ENCODE measurements around the gene SERPINA1. TPM values are rescaled to one million over a fixed set of nuclear protein-coding genes. Genes with fewer than 3 reads are reported as not detected.

SERPINA1 gene
- total RNA-seq, 1 donor from 2014 or later: 3.7 TPM

GRCh38 chr14:94378527-94379290 is 9.7 kb downstream of the SERPINA1 start:
- Histone ChIP-seq H3K36me3 (ENCODE audit: control insufficient read depth in 3 of 3, insufficient read depth in 3 of 3, low read length in 3 of 3) (no peaks in the 10 kb centered on the region), H3K4me1 (ENCODE audit: control insufficient read depth in 3 of 3, insufficient read depth in 3 of 3, low read length in 3 of 3) (no peaks in the 10 kb centered on the region), H3K27me3 (ENCODE audit: control insufficient read depth in 3 of 3, insufficient read depth in 3 of 3, low read length in 3 of 3) (peaks cover 0 to 29% (median 14%) of the 10 kb centered on the region in 3 donors), H3K4me3 (ENCODE audit: low read length in 3 of 3) (no peak overlapping the region), H3K9me3 (ENCODE audit: control insufficient read depth in 3 of 3, low read length in 3 of 3) (no peaks in the 10 kb centered on the region), H3K27ac (ENCODE audit: low read depth, low read length) (no peak overlapping the region), H3K9ac (ENCODE audit: low read depth in 1 of 3, low read length in 3 of 3) (no peak overlapping the region)

GRCh38 chr14:94377866-94378470 is 10.4 kb downstream of the SERPINA1 start:
- Histone ChIP-seq H3K9ac (ENCODE audit: low read depth in 1 of 3, low read length in 3 of 3) (no peak overlapping the region), H3K4me1 (ENCODE audit: control insufficient read depth in 3 of 3, insufficient read depth in 3 of 3, low read length in 3 of 3) (no peaks in the 10 kb centered on the region), H3K9me3 (ENCODE audit: control insufficient read depth in 3 of 3, low read length in 3 of 3) (no peaks in the 10 kb centered on the region), H3K27ac (ENCODE audit: low read depth, low read length) (no peak overlapping the region), H3K4me3 (ENCODE audit: low read length in 3 of 3) (no peak overlapping the region), H3K27me3 (ENCODE audit: control insufficient read depth in 3 of 3, insufficient read depth in 3 of 3, low read length in 3 of 3) (peaks cover 0 to 30% (median 14%) of the 10 kb centered on the region in 3 donors), H3K36me3 (ENCODE audit: control insufficient read depth in 3 of 3, insufficient read depth in 3 of 3, low read length in 3 of 3) (no peaks in the 10 kb centered on the region)

GRCh38 chr14:94376976-94377865 is 11.2 kb downstream of the SERPINA1 start:
- no peaks in the 10 kb centered on the region for H3K4me1 ChIP-seq (ENCODE audit: control insufficient read depth in 3 of 3, insufficient read depth in 3 of 3, low read length in 3 of 3)
- H3K4me3 ChIP-seq (ENCODE audit: low read length in 3 of 3): no peak overlapping the region
- peaks cover 0 to 34% (median 14%) of the 10 kb centered on the region in 3 donors for H3K27me3 ChIP-seq (ENCODE audit: control insufficient read depth in 3 of 3, insufficient read depth in 3 of 3, low read length in 3 of 3)
- no peaks in the 10 kb centered on the region for H3K9me3 ChIP-seq (ENCODE audit: control insufficient read depth in 3 of 3, low read length in 3 of 3)
- H3K36me3 ChIP-seq (ENCODE audit: control insufficient read depth in 3 of 3, insufficient read depth in 3 of 3, low read length in 3 of 3): no peaks in the 10 kb centered on the region
- H3K27ac ChIP-seq (ENCODE audit: low read depth, low read length): no peak overlapping the region
- H3K9ac ChIP-seq (ENCODE audit: low read depth in 1 of 3, low read length in 3 of 3): no peak overlapping the region

- H3K9me3 ChIP-seq (ENCODE audit: control insufficient read depth in 3 of 3, low read length in 3 of 3): no peaks in the 10 kb centered on the region
- no peak overlapping the region for H3K27ac ChIP-seq (ENCODE audit: low read depth, low read length)
- no peak overlapping the region for H3K4me3 ChIP-seq (ENCODE audit: low read length in 3 of 3)
- no peak overlapping the region for H3K9ac ChIP-seq (ENCODE audit: low read depth in 1 of 3, low read length in 3 of 3)
- H3K27me3 ChIP-seq (ENCODE audit: control insufficient read depth in 3 of 3, insufficient read depth in 3 of 3, low read length in 3 of 3): peaks cover 0 to 42% (median 14%) of the 10 kb centered on the region in 3 donors
- no peaks in the 10 kb centered on the region for H3K4me1 ChIP-seq (ENCODE audit: control insufficient read depth in 3 of 3, insufficient read depth in 3 of 3, low read length in 3 of 3)
- no peaks in the 10 kb centered on the region for H3K36me3 ChIP-seq (ENCODE audit: control insufficient read depth in 3 of 3, insufficient read depth in 3 of 3, low read length in 3 of 3)
Observed at GRCh38 chr14:94376108-94376975, 12.1 kb downstream of the SERPINA1 start.

GRCh38 chr14:94375552-94376107 is 12.8 kb downstream of the SERPINA1 start:
- Histone ChIP-seq H3K9me3 (ENCODE audit: control insufficient read depth in 3 of 3, low read length in 3 of 3) (no peaks in the 10 kb centered on the region), H3K27ac (ENCODE audit: low read depth, low read length) (no peak overlapping the region), H3K4me1 (ENCODE audit: control insufficient read depth in 3 of 3, insufficient read depth in 3 of 3, low read length in 3 of 3) (no peaks in the 10 kb centered on the region), H3K27me3 (ENCODE audit: control insufficient read depth in 3 of 3, insufficient read depth in 3 of 3, low read length in 3 of 3) (peaks cover 0 to 42% (median 16%) of the 10 kb centered on the region in 3 donors), H3K36me3 (ENCODE audit: control insufficient read depth in 3 of 3, insufficient read depth in 3 of 3, low read length in 3 of 3) (no peaks in the 10 kb centered on the region), H3K9ac (ENCODE audit: low read depth in 1 of 3, low read length in 3 of 3) (no peak overlapping the region), H3K4me3 (ENCODE audit: low read length in 3 of 3) (no peak overlapping the region)

- Histone ChIP-seq H3K36me3 (ENCODE audit: control insufficient read depth in 3 of 3, insufficient read depth in 3 of 3, low read length in 3 of 3) (no peaks in the 10 kb centered on the region), H3K27ac (ENCODE audit: low read depth, low read length) (no peak overlapping the region), H3K9ac (ENCODE audit: low read depth in 1 of 3, low read length in 3 of 3) (no peak overlapping the region), H3K9me3 (ENCODE audit: control insufficient read depth in 3 of 3, low read length in 3 of 3) (no peaks in the 10 kb centered on the region), H3K4me1 (ENCODE audit: control insufficient read depth in 3 of 3, insufficient read depth in 3 of 3, low read length in 3 of 3) (no peaks in the 10 kb centered on the region), H3K4me3 (ENCODE audit: low read length in 3 of 3) (no peak overlapping the region), H3K27me3 (ENCODE audit: control insufficient read depth in 3 of 3, insufficient read depth in 3 of 3, low read length in 3 of 3) (peaks cover 0 to 42% (median 20%) of the 10 kb centered on the region in 3 donors)
Observed at GRCh38 chr14:94374749-94375260, 13.6 kb downstream of the SERPINA1 start.

GRCh38 chr14:94374116-94374515 is 14.3 kb downstream of the SERPINA1 start:
- H3K9me3 ChIP-seq (ENCODE audit: control insufficient read depth in 3 of 3, low read length in 3 of 3): no peaks in the 10 kb centered on the region
- no peak overlapping the region for H3K4me3 ChIP-seq (ENCODE audit: low read length in 3 of 3)
- no peaks in the 10 kb centered on the region for H3K4me1 ChIP-seq (ENCODE audit: control insufficient read depth in 3 of 3, insufficient read depth in 3 of 3, low read length in 3 of 3)
- no peak overlapping the region for H3K27ac ChIP-seq (ENCODE audit: low read depth, low read length)
- H3K9ac ChIP-seq (ENCODE audit: low read depth in 1 of 3, low read length in 3 of 3): no peak overlapping the region
- H3K36me3 ChIP-seq (ENCODE audit: control insufficient read depth in 3 of 3, insufficient read depth in 3 of 3, low read length in 3 of 3): no peaks in the 10 kb centered on the region
- H3K27me3 ChIP-seq (ENCODE audit: control insufficient read depth in 3 of 3, insufficient read depth in 3 of 3, low read length in 3 of 3): peaks cover 0 to 41% (median 17%) of the 10 kb centered on the region in 3 donors

- Histone ChIP-seq H3K27ac (ENCODE audit: low read depth, low read length) (no peak overlapping the region), H3K9ac (ENCODE audit: low read depth in 1 of 3, low read length in 3 of 3) (no peak overlapping the region), H3K9me3 (ENCODE audit: control insufficient read depth in 3 of 3, low read length in 3 of 3) (no peaks in the 10 kb centered on the region), H3K4me1 (ENCODE audit: control insufficient read depth in 3 of 3, insufficient read depth in 3 of 3, low read length in 3 of 3) (no peaks in the 10 kb centered on the region), H3K4me3 (ENCODE audit: low read length in 3 of 3) (no peak overlapping the region), H3K27me3 (ENCODE audit: control insufficient read depth in 3 of 3, insufficient read depth in 3 of 3, low read length in 3 of 3) (peaks cover 0 to 38% (median 14%) of the 10 kb centered on the region in 3 donors), H3K36me3 (ENCODE audit: control insufficient read depth in 3 of 3, insufficient read depth in 3 of 3, low read length in 3 of 3) (no peaks in the 10 kb centered on the region)
Observed at GRCh38 chr14:94373708-94374107, 14.7 kb downstream of the SERPINA1 start.
